NCI-H82 (cell line): ENCODE results near the gene ENO1.

Experiments
- DNase-seq: peaks from one replicate; lab custom pipeline; 2025; lab: John Stamatoyannopoulos, UW

ENO1 gene

DNA sequence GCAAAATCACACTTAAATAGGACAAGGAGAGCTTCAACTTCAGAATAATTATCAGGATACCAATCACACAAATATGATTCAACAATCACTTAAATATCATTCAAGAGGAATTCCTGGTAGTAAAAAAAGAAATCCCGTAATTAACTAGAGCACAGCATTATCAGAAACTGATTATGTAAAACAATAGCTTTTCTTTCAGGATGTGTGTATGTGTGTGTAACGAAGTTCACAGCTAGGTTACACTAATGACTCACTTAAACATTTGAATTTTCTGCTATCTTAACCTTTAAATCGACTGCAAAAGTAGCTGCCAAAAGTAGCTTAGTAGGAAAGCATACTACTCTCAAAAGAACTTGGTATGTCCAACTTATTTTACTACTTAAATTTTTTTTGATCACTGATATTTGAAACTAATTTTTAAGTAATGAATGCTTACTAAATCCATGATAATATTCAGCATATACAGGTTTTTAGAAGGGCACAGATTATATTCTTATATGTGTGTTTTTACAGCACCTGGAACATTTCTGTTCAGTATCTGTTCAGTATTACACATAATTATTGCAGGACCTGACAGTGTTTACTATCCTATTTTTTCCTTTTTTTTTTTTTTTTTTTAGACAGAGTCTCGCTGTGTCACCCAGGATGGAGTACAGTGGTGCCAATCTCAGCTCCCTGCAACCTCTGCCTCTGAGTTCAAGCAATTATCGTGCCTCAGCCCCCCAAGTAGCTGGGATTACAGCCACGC is 65.3 kb downstream of the ENO1 start:
- no peak for DNase-seq

DNA sequence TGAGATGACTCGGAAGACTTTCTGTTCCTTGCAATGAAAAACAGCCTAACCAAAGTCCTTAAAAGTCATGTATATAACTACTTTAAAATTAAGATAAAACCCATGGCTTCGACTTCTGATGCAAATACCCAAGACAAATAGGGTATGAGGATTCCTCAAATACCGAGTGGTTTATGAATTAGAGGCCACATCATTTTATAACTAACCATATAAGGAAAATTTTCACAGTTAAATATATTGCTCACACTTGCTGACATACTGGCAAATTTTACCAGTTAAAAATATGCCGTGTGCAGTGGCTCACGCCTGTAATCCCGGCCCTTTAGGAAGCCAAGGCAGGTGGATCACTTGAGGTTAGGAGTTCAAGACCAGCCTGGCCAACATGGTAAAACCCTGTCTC is 66.4 kb downstream of the ENO1 start:
- DNase-seq = no peak
